HG02943 (cell line): ENCODE results near the gene ANKS3.

Experiments used
- ATAC-seq: cut with Tn5 transposase; IDR thresholded peaks from one replicate; pipeline ENCODE4 v1.9.1; 2021; ENCODE audit warnings: mild to moderate bottlenecking, low read depth, moderate library complexity; ENCODE audit not compliant: unreplicated experiment

Gene ANKS3

GRCh38 chr16:4734063-4734729 lies at the start of gene ANKS3, which contains the start of gene DNAAF8:
Gene ANKS3 (minus strand): TSS chr16:4734271. CDS start chr16:4730149, 4,122 bp downstream.
Gene DNAAF8 (plus strand): TSS chr16:4734537. CDS start chr16:4736515, 1,978 bp downstream.
- peak; percentile 70 for ATAC-seq

GRCh38 chr16:4783251-4783950 lies 49.3 kb upstream of the ANKS3 start:
- ATAC-seq: no peak

- ATAC-seq: no peak
Observed at GRCh38 chr16:4780235-4780634, 46.2 kb upstream of the ANKS3 start.

GRCh38 chr16:4778050-4778392 lies 44.0 kb upstream of the ANKS3 start:
- ATAC-seq: no peak

- ATAC-seq: no peak
Observed at GRCh38 chr16:4777339-4778049, 43.4 kb upstream of the ANKS3 start.

GRCh38 chr16:4776141-4776705 lies 42.2 kb upstream of the ANKS3 start:
- ATAC-seq: no peak

GRCh38 chr16:4775005-4775404 lies 40.9 kb upstream of the ANKS3 start:
- no peak for ATAC-seq

- ATAC-seq: no peak
Observed at GRCh38 chr16:4772351-4772750, 38.3 kb upstream of the ANKS3 start.

- ATAC-seq: no peak
Observed at GRCh38 chr16:4771646-4772045, 37.6 kb upstream of the ANKS3 start.

- no peak for ATAC-seq
Observed at GRCh38 chr16:4769306-4769638, 35.2 kb upstream of the ANKS3 start.

- peak; percentile 63 for ATAC-seq
Observed at GRCh38 chr16:4768549-4769305, 34.7 kb upstream of the ANKS3 start.

GRCh38 chr16:4767872-4768548 lies 33.9 kb upstream of the ANKS3 start:
- ATAC-seq: no peak

GRCh38 chr16:4766875-4767628 lies 33.0 kb upstream of the ANKS3 start, which contains the start of gene ZNF500:
Gene ZNF500 (minus strand): TSS chr16:4767162. CDS start chr16:4765978, 1,184 bp downstream.
- ATAC-seq: peak; percentile 78

GRCh38 chr16:4765511-4766474 lies 31.7 kb upstream of the ANKS3 start:
- ATAC-seq: no peak

- no peak for ATAC-seq
Observed at GRCh38 chr16:4763791-4764190, 29.7 kb upstream of the ANKS3 start.

- no peak for ATAC-seq
Observed at GRCh38 chr16:4762205-4762604, 28.1 kb upstream of the ANKS3 start.

GRCh38 chr16:4760221-4760910 lies 26.3 kb upstream of the ANKS3 start:
- ATAC-seq: no peak
